D721Med (cell line): Measurements from ENCODE around the gene ZNF764.

Experiments
- DNase-seq: peaks from one replicate; pipeline ENCODE4 v3.0.0; 2011; ENCODE audit warnings: low spot score; ENCODE audit not compliant: insufficient read length
- FAIRE-seq: peaks from 2 replicates; lab custom pipeline; 2011; peaks lifted over from hg19 to GRCh38; lab: Jason Lieb, UNC
- TF ChIP-seq, protein P1 (sequence below): IDR thresholded peaks from 2 replicates; pipeline ENCODE4 v1.5.1; 2012; ENCODE audit warnings: mild to moderate bottlenecking, control low read depth; ENCODE audit not compliant: insufficient read depth; ENCODE audit errors: missing control alignments

ZNF764 gene

DNA sequence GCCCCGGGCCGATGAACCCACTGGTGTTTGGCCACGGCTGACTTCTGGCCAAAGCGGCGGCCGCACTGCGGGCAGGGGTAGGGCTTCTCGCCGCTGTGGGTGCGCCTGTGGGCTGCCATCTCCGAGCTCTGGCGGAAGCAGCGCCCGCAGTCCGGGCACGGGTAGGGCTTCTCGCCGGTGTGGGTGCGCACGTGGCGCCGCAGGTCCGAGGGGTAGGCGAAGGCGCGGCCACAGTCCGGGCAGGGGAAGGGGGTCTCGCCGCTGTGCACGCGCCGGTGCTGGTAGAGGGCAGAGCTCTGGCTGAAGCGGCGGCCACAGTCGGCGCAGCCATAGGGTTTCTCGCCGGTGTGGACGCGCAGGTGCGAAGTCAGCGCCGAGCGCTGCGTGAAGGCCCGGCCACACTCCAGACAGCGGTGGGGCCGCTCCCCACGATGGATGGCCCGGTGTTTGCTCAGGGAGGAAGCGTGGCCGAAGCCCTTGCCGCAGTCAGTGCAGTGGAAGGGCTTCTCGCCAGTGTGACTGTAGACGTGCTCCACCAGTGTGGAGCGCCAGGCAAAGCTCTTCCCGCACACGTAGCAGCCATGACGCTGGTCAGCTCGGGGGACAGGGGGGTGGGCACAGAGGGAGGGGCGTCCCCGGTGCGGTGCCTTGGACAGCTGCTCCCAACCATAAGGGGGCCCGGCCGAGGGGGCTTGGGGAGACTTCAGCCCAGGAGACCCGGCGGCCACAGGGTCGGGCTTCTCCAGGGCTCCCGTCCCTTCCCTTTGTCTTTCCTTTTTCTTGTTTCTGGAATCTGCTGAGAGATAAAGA is 2.7 kb downstream of the ZNF764 start:
- DNase-seq (no peak), FAIRE-seq (no peak)
- TF ChIP-seq, protein P1, sequence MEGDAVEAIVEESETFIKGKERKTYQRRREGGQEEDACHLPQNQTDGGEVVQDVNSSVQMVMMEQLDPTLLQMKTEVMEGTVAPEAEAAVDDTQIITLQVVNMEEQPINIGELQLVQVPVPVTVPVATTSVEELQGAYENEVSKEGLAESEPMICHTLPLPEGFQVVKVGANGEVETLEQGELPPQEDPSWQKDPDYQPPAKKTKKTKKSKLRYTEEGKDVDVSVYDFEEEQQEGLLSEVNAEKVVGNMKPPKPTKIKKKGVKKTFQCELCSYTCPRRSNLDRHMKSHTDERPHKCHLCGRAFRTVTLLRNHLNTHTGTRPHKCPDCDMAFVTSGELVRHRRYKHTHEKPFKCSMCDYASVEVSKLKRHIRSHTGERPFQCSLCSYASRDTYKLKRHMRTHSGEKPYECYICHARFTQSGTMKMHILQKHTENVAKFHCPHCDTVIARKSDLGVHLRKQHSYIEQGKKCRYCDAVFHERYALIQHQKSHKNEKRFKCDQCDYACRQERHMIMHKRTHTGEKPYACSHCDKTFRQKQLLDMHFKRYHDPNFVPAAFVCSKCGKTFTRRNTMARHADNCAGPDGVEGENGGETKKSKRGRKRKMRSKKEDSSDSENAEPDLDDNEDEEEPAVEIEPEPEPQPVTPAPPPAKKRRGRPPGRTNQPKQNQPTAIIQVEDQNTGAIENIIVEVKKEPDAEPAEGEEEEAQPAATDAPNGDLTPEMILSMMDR: no peak

DNA sequence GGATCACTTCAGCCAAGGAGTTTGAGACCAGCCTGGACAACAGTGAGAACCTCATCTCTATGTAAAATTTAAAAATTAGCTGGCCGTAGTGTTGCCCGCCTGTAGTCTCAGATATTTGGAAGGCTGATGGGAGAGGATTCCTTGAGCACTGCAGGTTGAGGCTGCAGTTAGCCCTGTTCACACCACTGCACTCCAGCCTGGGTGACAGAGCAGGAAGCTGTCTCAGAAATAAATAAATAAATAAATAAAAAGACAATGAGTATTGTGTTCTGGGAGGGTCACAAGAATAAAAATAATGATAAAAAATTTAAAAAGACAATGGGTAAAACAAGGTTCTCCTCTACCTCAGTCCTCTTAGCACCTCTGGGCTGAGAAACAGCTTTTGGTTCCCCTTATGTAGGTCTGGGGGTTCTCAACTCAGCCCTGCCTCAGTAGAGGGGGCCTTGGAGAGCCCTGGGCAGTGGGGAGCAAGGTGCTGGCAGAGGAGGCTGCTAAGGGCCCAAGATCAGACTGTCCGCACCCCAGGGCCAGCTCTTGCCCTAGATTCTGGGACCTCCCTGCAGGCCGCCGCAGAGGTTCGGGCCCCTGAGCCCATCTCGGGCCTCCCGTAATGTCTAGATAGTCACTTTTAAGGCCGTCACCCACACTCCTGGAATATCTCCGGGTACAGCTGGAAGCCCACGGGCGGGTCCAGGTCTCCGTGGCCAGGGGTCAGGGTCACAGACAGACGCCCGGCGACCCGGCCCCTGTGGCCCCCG is 3.4 kb downstream of the ZNF764 start:
- DNase-seq: no peak
- TF ChIP-seq, protein P1: no peak
- no peak for FAIRE-seq

DNA sequence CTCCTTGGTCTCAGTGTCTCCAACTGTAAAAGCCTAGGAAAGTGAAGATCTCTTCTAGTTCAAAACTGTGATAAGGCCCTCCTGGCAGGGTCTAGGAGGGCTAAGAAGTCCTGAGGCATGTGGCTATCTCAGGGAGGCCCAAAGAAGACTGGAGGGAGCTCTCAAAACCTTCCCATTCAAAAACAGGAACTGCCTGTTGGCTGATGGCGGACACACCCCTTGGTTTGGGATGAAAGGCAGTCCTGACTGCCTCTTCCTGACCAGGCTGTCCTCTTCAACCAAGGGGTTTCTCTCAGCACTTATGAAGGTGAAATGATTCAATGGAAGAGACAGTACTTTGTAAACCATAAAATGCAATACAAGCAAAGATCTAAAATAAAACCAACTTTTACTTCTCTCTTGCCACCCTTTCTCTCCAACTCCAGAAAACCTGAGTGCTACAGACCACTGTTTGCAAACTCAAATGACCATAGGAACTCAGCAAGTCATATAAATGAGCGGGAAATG is 4.7 kb downstream of the ZNF764 start:
- FAIRE-seq: no peak
- DNase-seq: no peak
- TF ChIP-seq, protein P1: no peak

DNA sequence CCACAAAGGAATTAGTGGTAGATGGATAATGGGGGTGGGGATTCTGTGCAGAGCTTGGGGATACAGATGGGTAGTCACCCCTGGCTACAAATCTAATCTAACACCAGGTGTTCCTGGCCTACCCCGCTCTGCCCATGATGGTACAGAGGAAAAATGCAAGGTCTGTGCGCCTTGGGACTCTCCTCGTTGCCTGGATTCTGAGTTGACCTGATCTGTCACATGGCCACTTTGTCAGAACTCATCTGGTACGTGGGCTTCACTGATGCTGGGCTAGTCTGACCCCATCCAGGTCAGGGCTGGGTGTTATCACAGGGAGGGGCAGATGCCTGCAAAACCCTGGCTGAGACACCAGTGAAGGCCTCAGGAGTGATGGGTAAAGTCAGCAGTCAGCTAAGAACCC is 5.2 kb downstream of the ZNF764 start:
- TF ChIP-seq, protein P1: no peak
- DNase-seq (no peak), FAIRE-seq (no peak)

DNA sequence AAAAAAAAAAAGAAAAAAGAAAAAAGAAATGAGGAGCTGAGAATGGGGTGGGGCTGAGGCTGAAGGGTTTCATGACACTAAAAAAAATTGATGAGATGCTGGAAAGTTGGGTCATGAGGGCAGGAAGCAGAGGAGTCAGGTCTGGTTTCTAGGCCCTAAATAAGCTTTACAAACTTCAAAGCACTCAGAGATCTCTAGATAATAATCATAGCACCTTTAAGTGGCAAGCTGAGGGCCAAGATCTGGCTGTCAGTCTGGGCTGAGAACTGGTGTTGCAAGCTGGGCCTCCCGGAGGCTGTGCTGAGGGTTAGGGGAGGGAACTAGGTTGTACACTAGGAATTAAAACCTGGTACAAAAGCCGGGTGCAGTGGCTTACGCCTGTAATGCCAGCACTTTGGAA is 6.4 kb downstream of the ZNF764 start:
- DNase-seq: no peak
- TF ChIP-seq, protein P1: no peak
- no peak for FAIRE-seq

DNA sequence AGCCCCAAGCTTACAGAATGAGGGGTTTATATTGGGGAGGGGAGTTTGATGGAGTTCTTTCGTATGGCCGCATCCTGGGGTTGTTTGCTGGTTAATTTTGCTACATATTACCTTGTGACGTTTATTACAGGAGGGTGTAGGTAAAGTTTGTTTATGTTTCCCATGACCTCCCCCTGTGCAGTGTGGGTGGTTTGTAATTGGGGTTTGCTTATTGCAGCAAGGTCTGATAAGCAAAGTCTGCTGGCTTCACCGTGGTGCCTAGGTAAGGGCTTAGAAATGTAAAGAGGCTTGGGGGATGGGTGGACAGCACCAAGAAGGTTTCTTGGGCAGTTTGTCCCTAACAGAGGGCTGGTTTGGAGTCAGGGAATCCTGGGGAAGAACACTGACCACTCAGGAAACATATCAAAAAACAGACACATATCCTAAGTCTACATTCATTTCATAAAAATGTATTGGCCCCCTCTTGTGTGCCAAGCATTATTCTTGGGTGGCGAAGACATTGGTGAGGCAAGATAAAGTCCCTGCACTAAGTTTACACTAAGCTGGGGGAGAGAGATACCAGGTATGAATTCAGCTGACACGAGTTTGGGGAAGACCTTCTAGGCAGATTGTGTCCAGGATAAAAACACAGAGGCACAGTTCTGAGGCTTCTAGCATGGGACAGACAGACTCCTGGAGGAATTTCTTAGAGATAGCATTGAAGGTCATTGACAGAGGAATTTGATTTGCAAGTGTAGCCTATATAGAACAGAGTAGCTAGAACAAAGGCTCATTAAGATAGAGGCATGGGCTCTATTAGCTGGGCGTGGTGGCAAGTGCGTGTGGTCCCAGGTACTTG is 9.5 kb downstream of the ZNF764 start:
- FAIRE-seq: no peak
- TF ChIP-seq, protein P1: no peak
- DNase-seq: no peak
